Activated CD4-positive, alpha-beta memory T cell treated with anti-CD3 and anti-CD28 coated beads for 36 hours (primary cell): ENCODE results near the gene CDA. TPM values are rescaled to one million over a fixed set of nuclear protein-coding genes. Genes with fewer than 3 reads are reported as not detected.

Experiments
- CTCF ChIA-PET: fragments of 350-600 bp; sonication (Branson Sonifier 250); formaldehyde crosslinking; loops from one replicate; lab custom pipeline; 2021; ENCODE audit warnings: antibody characterized with exemption, inconsistent platforms; lab: Charles Lee
- POLR2A ChIA-PET: fragments of 350-600 bp; sonication (Branson Sonifier 250); formaldehyde crosslinking; loops from one replicate; lab custom pipeline; 2021; ENCODE audit warnings: antibody characterized with exemption; lab: Charles Lee
- DNase-seq: peaks from one replicate; pipeline ENCODE4 v3.0.0-alpha.2; 2020
- H3K27ac Mint-ChIP-seq: one replicate; pipeline ENCODE4 v1.8.0; 2021; ENCODE audit warnings: mixed read lengths
- H3K27me3 Mint-ChIP-seq: one replicate; pipeline ENCODE4 v1.8.0; 2021; ENCODE audit warnings: mixed read lengths
- H3K36me3 Mint-ChIP-seq: one replicate; pipeline ENCODE4 v1.8.0; 2021; ENCODE audit warnings: mixed read lengths
- H3K4me1 Mint-ChIP-seq: one replicate; pipeline ENCODE4 v1.8.0; 2021; ENCODE audit warnings: low read depth, mixed read lengths
- H3K4me3 Mint-ChIP-seq: one replicate; pipeline ENCODE4 v1.8.0; 2021; ENCODE audit warnings: mild to moderate bottlenecking, mixed read lengths
- H3K9me3 Mint-ChIP-seq: one replicate; pipeline ENCODE4 v1.8.0; 2021; ENCODE audit warnings: mixed read lengths
- intact Hi-C: fragments of 100-400 bp; cut with micrococcal nuclease; formaldehyde crosslinking; loops from one replicate; pipeline ENCODE4 v1.15.1; 2023
- total RNA-seq, 2 experiments: library from RNA; stranded (reverse); gene quantifications; one replicate each; pipeline ENCODE4 v1.2.3, GENCODE V29; 2021

CDA gene
- total RNA-seq, 2 experiments from 2014 or later, result not detected

GRCh38 chr1:20569523-20570098 lies 19.3 kb upstream of the CDA start:
- Mint-ChIP-seq H3K9me3 (peaks cover 6% of the 10 kb centered on the region), H3K27ac (no peak overlapping the region), H3K27me3 (peaks cover 20% of the 10 kb centered on the region), H3K36me3 (peaks cover 3% of the 10 kb centered on the region), H3K4me3 (no peak overlapping the region), H3K4me1 (no peaks in the 10 kb centered on the region)
- intact Hi-C loops, result no loop called here
- ChIA-PET CTCF (no interaction called here), POLR2A (no interaction called here)
- no peak for DNase-seq

- ChIA-PET CTCF (no interaction called here), POLR2A (no interaction called here)
- intact Hi-C loops, result no loop called here
- no peak overlapping the region for H3K4me3 Mint-ChIP-seq
- peaks cover 18% of the 10 kb centered on the region for H3K27me3 Mint-ChIP-seq
- H3K36me3 Mint-ChIP-seq, result peaks cover 3% of the 10 kb centered on the region
- H3K27ac Mint-ChIP-seq, result no peak overlapping the region
- DNase-seq, result no peak
- peaks cover 6% of the 10 kb centered on the region for H3K9me3 Mint-ChIP-seq
- no peaks in the 10 kb centered on the region for H3K4me1 Mint-ChIP-seq
Measured at GRCh38 chr1:20571427-20571826, 17.5 kb upstream of the CDA start.

- Mint-ChIP-seq H3K9me3 (peaks cover 6% of the 10 kb centered on the region), H3K4me1 (no peaks in the 10 kb centered on the region), H3K27me3 (peaks cover 15% of the 10 kb centered on the region), H3K36me3 (peaks cover 3% of the 10 kb centered on the region), H3K27ac (no peak overlapping the region), H3K4me3 (no peak overlapping the region)
- intact Hi-C loops, result no loop called here
- no peak for DNase-seq
- ChIA-PET POLR2A (interaction anchor here (0.6 kb wide), 1 partner anchor 413 kb away, joined by 3 read pairs; no protein-coding TSS in a partner anchor), CTCF (interaction anchor here (1.2 to 3.9 kb wide), 3 partner anchors 35 to 68 kb away, joined by 3 to 75 read pairs (median 12); partner anchors contain the start of gene PINK1)
Measured at GRCh38 chr1:20573987-20574386, 14.9 kb upstream of the CDA start.

- H3K4me1 Mint-ChIP-seq, result no peaks in the 10 kb centered on the region
- no peak overlapping the region for H3K27ac Mint-ChIP-seq
- POLR2A ChIA-PET, result interaction anchor here (0.8 kb wide), 1 partner anchor 12 kb away, joined by 3 read pairs; no protein-coding TSS in a partner anchor
- no peak overlapping the region for H3K4me3 Mint-ChIP-seq
- H3K9me3 Mint-ChIP-seq, result peaks cover 6% of the 10 kb centered on the region
- intact Hi-C loops, result loop anchor here (1.0 kb wide), 1 partner anchor 65 kb away; no protein-coding TSS in a partner anchor
- peaks cover 10% of the 10 kb centered on the region for H3K27me3 Mint-ChIP-seq
- peak; percentile 86 for DNase-seq
- peaks cover 3% of the 10 kb centered on the region for H3K36me3 Mint-ChIP-seq
- CTCF ChIA-PET, result interaction anchor here (0.6 to 3.9 kb wide), 15 partner anchors 9 to 620 kb away, joined by 3 to 75 read pairs (median 4); partner anchors contain the start of genes DDOST, FAM43B and PINK1
Measured at GRCh38 chr1:20574686-20575540, 14.0 kb upstream of the CDA start.

- Mint-ChIP-seq H3K36me3 (peaks cover 3% of the 10 kb centered on the region), H3K27ac (no peak overlapping the region), H3K27me3 (peaks cover 8% of the 10 kb centered on the region), H3K9me3 (peaks cover 6% of the 10 kb centered on the region), H3K4me3 (no peak overlapping the region), H3K4me1 (no peaks in the 10 kb centered on the region)
- POLR2A ChIA-PET, result interaction anchor here (0.8 kb wide), 1 partner anchor 12 kb away, joined by 3 read pairs; no protein-coding TSS in a partner anchor
- CTCF ChIA-PET, result interaction anchor here (0.6 to 3.9 kb wide), 12 partner anchors 10 to 619 kb away, joined by 3 to 75 read pairs (median 4); partner anchors contain the start of genes FAM43B and PINK1
- intact Hi-C loops, result loop anchor here (1.0 kb wide), 1 partner anchor 65 kb away; no protein-coding TSS in a partner anchor
- DNase-seq, result no peak
Measured at GRCh38 chr1:20575541-20576336, 13.2 kb upstream of the CDA start.

- CTCF ChIA-PET, result no interaction called here
- POLR2A ChIA-PET, result no interaction called here
- Mint-ChIP-seq H3K4me1 (no peaks in the 10 kb centered on the region), H3K36me3 (no peaks in the 10 kb centered on the region), H3K9me3 (no peaks in the 10 kb centered on the region), H3K4me3 (no peak overlapping the region), H3K27ac (no peak overlapping the region), H3K27me3 (peaks cover 7% of the 10 kb centered on the region)
- intact Hi-C loops, result no loop called here
- no peak for DNase-seq
Measured at GRCh38 chr1:20578062-20578461, 10.8 kb upstream of the CDA start.

GRCh38 chr1:20578721-20579395 lies 10.0 kb upstream of the CDA start:
- Mint-ChIP-seq H3K9me3 (no peaks in the 10 kb centered on the region), H3K27ac (no peak overlapping the region)
- POLR2A ChIA-PET, result no interaction called here

GRCh38 chr1:20584890-20585289 lies 4.0 kb upstream of the CDA start:
- CTCF ChIA-PET, result no interaction called here
- Mint-ChIP-seq H3K4me1 (peaks cover 11% of the 10 kb centered on the region), H3K4me3 (no peak overlapping the region), H3K9me3 (no peaks in the 10 kb centered on the region), H3K27ac (no peak overlapping the region), H3K27me3 (peaks cover 36% of the 10 kb centered on the region), H3K36me3 (no peaks in the 10 kb centered on the region)
- no peak for DNase-seq
- intact Hi-C loops, result no loop called here
- POLR2A ChIA-PET, result interaction anchor here (0.6 kb wide), 1 partner anchor 165 kb away, joined by 3 read pairs; no protein-coding TSS in a partner anchor

More at GRCh38 chr1:20578721-20579395, 10.0 kb upstream of the CDA start:
- CTCF ChIA-PET, result no interaction called here
- H3K27me3 Mint-ChIP-seq, result peaks cover 3% of the 10 kb centered on the region
- no peak overlapping the region for H3K4me3 Mint-ChIP-seq
- H3K4me1 Mint-ChIP-seq, result no peaks in the 10 kb centered on the region
- no peak for DNase-seq
- H3K36me3 Mint-ChIP-seq, result no peaks in the 10 kb centered on the region
- intact Hi-C loops, result no loop called here

GRCh38 chr1:20586953-20587660 lies 1.8 kb upstream of the CDA start:
- intact Hi-C loops, result no loop called here
- DNase-seq, result no peak
- no peaks in the 10 kb centered on the region for H3K36me3 Mint-ChIP-seq
- H3K9me3 Mint-ChIP-seq, result no peaks in the 10 kb centered on the region
- no peak overlapping the region for H3K27ac Mint-ChIP-seq
- POLR2A ChIA-PET, result interaction anchor here (0.6 to 1.2 kb wide), 2 partner anchors 12 to 26 kb away, joined by 3 read pairs; no protein-coding TSS in a partner anchor
- no peak overlapping the region for H3K4me3 Mint-ChIP-seq
- CTCF ChIA-PET, result interaction anchor here (1.0 kb wide), 1 partner anchor 51 kb away, joined by 3 read pairs; no protein-coding TSS in a partner anchor
- H3K4me1 Mint-ChIP-seq, result peaks cover 11% of the 10 kb centered on the region
- H3K27me3 Mint-ChIP-seq, result peaks cover 47% of the 10 kb centered on the region

- CTCF ChIA-PET, result interaction anchor here (1.0 kb wide), 1 partner anchor 51 kb away, joined by 3 read pairs; no protein-coding TSS in a partner anchor
- intact Hi-C loops, result no loop called here
- Mint-ChIP-seq H3K4me3 (no peak overlapping the region), H3K36me3 (no peaks in the 10 kb centered on the region), H3K27me3 (peaks cover 51% of the 10 kb centered on the region), H3K9me3 (no peaks in the 10 kb centered on the region), H3K27ac (no peak overlapping the region), H3K4me1 (peaks cover 11% of the 10 kb centered on the region)
- POLR2A ChIA-PET, result interaction anchor here (0.6 to 1.2 kb wide), 2 partner anchors 12 to 26 kb away, joined by 3 read pairs; no protein-coding TSS in a partner anchor
- DNase-seq, result no peak
Measured at GRCh38 chr1:20587661-20588053, 1.2 kb upstream of the CDA start.
